GM12878 (cell line): ENCODE measurements around the gene CARD9. TPM values are rescaled to one million over a fixed set of nuclear protein-coding genes. Genes with fewer than 3 reads are reported as not detected.

Experiments
- ATAC-seq: fragments of 200-7000 bp; cut with Tn5 transposase; 3 replicates; pipeline ENCODE4 v1.9.1; 2020; ENCODE audit warnings: mild to moderate bottlenecking, moderate library complexity
- BruUV-seq: library from RNA; stranded (reverse); fragments of 400-500 nt; replicated peaks from 2 replicates; lab custom pipeline; 2021; lab: Mats Ljungman, UMichigan
- CTCF ChIA-PET: fragments of 300-600 bp; sonication (Branson Sonifier 250); formaldehyde crosslinking; extraction: SDS; loops from one replicate; lab custom pipeline; 2021; ENCODE audit warnings: inconsistent platforms; lab: Yijun Ruan, JAX
- POLR2A ChIA-PET: fragments of 350-600 bp; formaldehyde crosslinking; extraction: SDS; loops from one replicate; lab custom pipeline; 2021; ENCODE audit warnings: inconsistent platforms; lab: Charles Lee
- RAD21 ChIA-PET: fragments of 300-600 bp; sonication (Branson Sonifier 250); formaldehyde crosslinking; loops from one replicate; lab custom pipeline; 2023; ENCODE audit warnings: antibody characterized with exemption; ENCODE audit not compliant: unreplicated experiment; lab: Charles Lee
- SMC1A ChIA-PET: fragments of 300-600 bp; sonication (Branson Sonifier 250); formaldehyde crosslinking; loops from one replicate; lab custom pipeline; 2023; ENCODE audit not compliant: unreplicated experiment, uncharacterized antibody; lab: Charles Lee
- DNase-seq: peaks from one replicate; pipeline ENCODE4 v3.0.0-alpha.2; 2011; ENCODE audit warnings: low read depth, low spot score
- FAIRE-seq: peaks from 3 replicates; lab custom pipeline; 2011; peaks lifted over from hg19 to GRCh38; lab: Jason Lieb, UNC
- H2AFZ ChIP-seq: 2 replicates; pipeline ENCODE4 v1.6.0; 2011; ENCODE audit warnings: low read depth, low read length, control low read depth; ENCODE audit not compliant: control insufficient read depth
- H3K27ac ChIP-seq: 2 replicates; pipeline ENCODE4 v1.5.1; 2011; ENCODE audit warnings: control low read depth; ENCODE audit not compliant: control insufficient read depth, insufficient read depth
- H3K27me3 ChIP-seq, 2 experiments: replicated peaks in 1 of 2; 2 replicates each; pipeline versions ENCODE4 v1.6.0 to v1.6.1; 2011; ENCODE audit warnings: low read length in 1 of 2; ENCODE audit not compliant: control insufficient read depth in 2 of 2, insufficient read depth in 2 of 2
- H3K36me3 ChIP-seq, 2 experiments: 2 replicates each; pipeline ENCODE4 v1.5.1; 2011; ENCODE audit warnings: low read length in 1 of 2; ENCODE audit not compliant: control insufficient read depth in 2 of 2, insufficient read depth in 2 of 2
- H3K4me1 ChIP-seq: 2 replicates; pipeline ENCODE4 v1.6.1; 2011; ENCODE audit warnings: mild to moderate bottlenecking, low read length, moderate library complexity, mixed read lengths; ENCODE audit not compliant: control insufficient read depth, insufficient read depth
- H3K4me2 ChIP-seq: 2 replicates; pipeline ENCODE4 v1.6.0; 2011; ENCODE audit warnings: control low read depth; ENCODE audit not compliant: control insufficient read depth, insufficient read depth
- H3K4me3 ChIP-seq: fragments of 200-600 bp; sonication (generic); 2 replicates; pipeline ENCODE4 v1.5.1; 2016
- H3K79me2 ChIP-seq: 2 replicates; pipeline ENCODE4 v1.6.0; 2011; ENCODE audit warnings: low read length; ENCODE audit not compliant: control insufficient read depth, insufficient read depth
- H3K9ac ChIP-seq: 2 replicates; pipeline ENCODE4 v1.8.0; 2011; ENCODE audit warnings: low read length, control low read depth, mixed read lengths; ENCODE audit not compliant: control insufficient read depth, insufficient read depth
- H3K9me3 ChIP-seq: replicated peaks from 3 replicates; pipeline ENCODE4 v1.5.1; 2011; ENCODE audit warnings: mild to moderate bottlenecking, low read length; ENCODE audit not compliant: control insufficient read depth, insufficient read depth
- H4K20me1 ChIP-seq: 2 replicates; pipeline ENCODE4 v1.6.0; 2011; ENCODE audit not compliant: control insufficient read depth, insufficient read depth
- CBX3 ChIP-seq: fragments of 200-600 bp; sonication (generic); IDR thresholded peaks from 2 replicates; pipeline ENCODE4 v1.6.1; 2016; ENCODE audit warnings: low read depth, borderline replicate concordance
- CEBPB ChIP-seq, 2 experiments: fragments of 150-350 bp in 1 of 2; IDR thresholded peaks; 2 replicates each; pipeline ENCODE4 v1.6.1; 2012 to 2014; ENCODE audit warnings: low read depth in 2 of 2, low read length in 2 of 2, borderline replicate concordance in 1 of 2, inconsistent platforms in 1 of 2
- EGR1 ChIP-seq, 2 experiments: IDR thresholded peaks; 1 replicate in 1 of 2; 2 replicates in 1 of 2; pipeline ENCODE4 v1.6.1; 2011 to 2012; ENCODE audit warnings: low read depth in 2 of 2, low read length in 2 of 2, borderline replicate concordance in 1 of 2, mild to moderate bottlenecking in 1 of 2, moderate library complexity in 1 of 2
- NR2F1 ChIP-seq: fragments of 450-650 bp; conservative IDR thresholded peaks from 2 replicates; pipeline ENCODE4 v1.6.1; 2017; ENCODE audit warnings: mild to moderate bottlenecking
- PAX5 ChIP-seq: IDR thresholded peaks from 2 replicates; pipeline ENCODE4 v1.6.1; 2011; ENCODE audit warnings: low read depth, low read length, borderline replicate concordance
- RAD21 ChIP-seq: IDR thresholded peaks from 2 replicates; pipeline ENCODE4 v1.6.1; 2011; ENCODE audit warnings: mild to moderate bottlenecking, low read depth, low read length, moderate library complexity; ENCODE audit not compliant: insufficient read depth
- RB1 ChIP-seq: fragments of 450-650 bp; formaldehyde crosslinking; IDR thresholded peaks from 2 replicates; pipeline ENCODE4 v1.6.1; 2017; ENCODE audit warnings: mild to moderate bottlenecking, borderline replicate concordance
- RCOR1 ChIP-seq: conservative IDR thresholded peaks from 2 replicates; pipeline ENCODE4 v1.6.1; 2012; ENCODE audit warnings: low read depth, low read length, improper control_type of control experiment
- SIN3A ChIP-seq: IDR thresholded peaks from 2 replicates; pipeline ENCODE4 v1.6.1; 2012; ENCODE audit warnings: low read depth, low read length, improper control_type of control experiment
- SMAD5 ChIP-seq: IDR thresholded peaks from 2 replicates; pipeline ENCODE4 v1.6.1; 2016; ENCODE audit warnings: antibody characterized with exemption, low read depth
- SREBF1 ChIP-seq: IDR thresholded peaks from 2 replicates; pipeline ENCODE4 v1.6.1; 2012; ENCODE audit warnings: mild to moderate bottlenecking, low read length
- WRNIP1 ChIP-seq: IDR thresholded peaks from 2 replicates; pipeline ENCODE4 v1.6.1; 2011; ENCODE audit warnings: low read depth, low read length, improper control_type of control experiment, borderline replicate concordance
- ZNF622 ChIP-seq: fragments of 450-650 bp; IDR thresholded peaks from 2 replicates; pipeline ENCODE4 v1.6.1; 2017; ENCODE audit warnings: mild to moderate bottlenecking, inconsistent platforms
- WGBS: methylation state at CpG from one replicate; pipeline ENCODE4 v1.1.6; 2016; ENCODE audit warnings: low lambda C conversion rate; ENCODE audit not compliant: insufficient replicate concordance, insufficient coverage; ENCODE audit errors: missing lambda C conversion rate; 5-methylcytosine and 5-hydroxymethylcytosine counted together
- in situ Hi-C: fragments of 300-500 bp; cut with MboI; formaldehyde crosslinking; loops from 9 replicates; pipeline ENCODE4 v1.14.3; 2018; ENCODE audit warnings: mixed read lengths
- intact Hi-C: fragments of 100-400 bp; cut with micrococcal nuclease; formaldehyde crosslinking; loops from one replicate; pipeline ENCODE4 v1.14.2; 2022; ENCODE audit not compliant: unreplicated experiment
- polyA plus RNA-seq, 11 experiments: library from polyadenylated mRNA; depleted of rRNA in 4 of 11; unstranded in 6 of 11; stranded (reverse) in 5 of 11; fragments of >200 nt; fragmentation: Nextera tagmentation in 4 of 11; fragmentation: Illumina TruSeq in 1 of 11; extraction: Ambion mirVana in 4 of 11; extraction: Trizol in 1 of 11; gene quantifications; 1 replicate in 1 of 11; 2 replicates in 10 of 11; pipeline versions ENCODE4 v1.2.1 to v1.2.3, GENCODE V29; 2011 to 2016; ENCODE audit warnings: inconsistent platforms in 2 of 11, missing spikeins in 2 of 11, low read depth in 1 of 11
- total RNA-seq, 4 experiments: library from RNA; depleted of rRNA in 3 of 4; stranded (reverse); fragments of >200 nt in 3 of 4; fragmentation: Illumina TruSeq in 1 of 4; extraction: Trizol in 1 of 4; gene quantifications; 2 replicates each; pipeline versions ENCODE4 v1.2.1 to v1.2.3, GENCODE V29; 2013 to 2021
- TF ChIP-seq, protein P1 (sequence below): fragments of 450-650 bp; conservative IDR thresholded peaks from 2 replicates; pipeline ENCODE4 v1.6.1; 2017; ENCODE audit warnings: mild to moderate bottlenecking, moderate library complexity
- TF ChIP-seq, protein P2 (sequence below): fragments of 150-350 bp; IDR thresholded peaks from 2 replicates; pipeline ENCODE4 v1.6.1; 2014; ENCODE audit warnings: mild to moderate bottlenecking, low read depth, low read length
- TF ChIP-seq, protein P3 (sequence below): fragments of 450-650 bp; IDR thresholded peaks from 2 replicates; pipeline ENCODE4 v1.6.1; 2016; ENCODE audit warnings: mild to moderate bottlenecking, moderate library complexity, borderline replicate concordance
- TF ChIP-seq, protein P4 (sequence below): fragments of 450-650 bp; IDR thresholded peaks from 2 replicates; pipeline ENCODE4 v1.6.1; 2016; ENCODE audit warnings: mild to moderate bottlenecking

The CARD9 gene
- total and polyA plus RNA-seq, 10 of the 15 experiments (the other 5 are each of a cell fraction or from before 2014, with no cell fraction given) = 0.11 to 4.9 (median 1.8) TPM; not detected in 1

DNA sequence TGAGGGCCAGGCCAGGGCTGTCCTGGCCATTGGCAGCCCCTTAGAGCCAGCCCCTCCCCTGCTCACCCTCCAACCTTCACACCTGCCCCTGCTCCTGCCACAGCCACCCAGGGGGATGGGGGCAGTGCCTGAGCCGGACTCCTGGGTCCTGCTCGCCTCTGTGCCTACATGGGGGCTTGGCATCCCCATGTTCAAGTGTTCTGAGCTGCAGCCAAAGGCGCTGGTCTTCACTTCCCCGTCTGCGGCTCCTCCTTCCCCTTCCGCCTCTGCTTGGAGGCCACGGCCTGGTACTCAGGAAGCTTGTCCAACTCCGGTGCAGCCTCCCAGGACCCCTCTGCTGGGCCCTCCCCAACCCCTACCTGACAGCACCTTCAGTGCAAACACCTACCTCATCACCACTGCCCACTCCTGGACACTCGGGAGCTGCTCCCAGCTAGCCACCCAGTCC lies 7.7 kb downstream of the CARD9 start:
- POLR2A ChIA-PET = no interaction called here
- no peak overlapping the region for H3K4me2 ChIP-seq

More for the DNA sequence above, 7.7 kb downstream of the CARD9 start:
- ATAC-seq = no peak
- H3K9ac ChIP-seq = no peak overlapping the region
- no peak for FAIRE-seq
- H3K4me1 ChIP-seq = peaks cover 10% of the 10 kb centered on the region
- H2AFZ ChIP-seq = no peak overlapping the region
- CTCF ChIA-PET = no interaction called here
- no peaks in the 10 kb centered on the region for H3K79me2 ChIP-seq
- no peak overlapping the region for H3K27ac ChIP-seq
- SMC1A ChIA-PET = no interaction called here
- no TSS peak for BruUV-seq
- RAD21 ChIA-PET = no interaction called here
- H3K9me3 ChIP-seq = no peaks in the 10 kb centered on the region; the same call in 2 of the 3 replicates
- intact Hi-C loops (no loop called here), in situ Hi-C loops (no loop called here)
- TF ChIP-seq, protein P1, sequence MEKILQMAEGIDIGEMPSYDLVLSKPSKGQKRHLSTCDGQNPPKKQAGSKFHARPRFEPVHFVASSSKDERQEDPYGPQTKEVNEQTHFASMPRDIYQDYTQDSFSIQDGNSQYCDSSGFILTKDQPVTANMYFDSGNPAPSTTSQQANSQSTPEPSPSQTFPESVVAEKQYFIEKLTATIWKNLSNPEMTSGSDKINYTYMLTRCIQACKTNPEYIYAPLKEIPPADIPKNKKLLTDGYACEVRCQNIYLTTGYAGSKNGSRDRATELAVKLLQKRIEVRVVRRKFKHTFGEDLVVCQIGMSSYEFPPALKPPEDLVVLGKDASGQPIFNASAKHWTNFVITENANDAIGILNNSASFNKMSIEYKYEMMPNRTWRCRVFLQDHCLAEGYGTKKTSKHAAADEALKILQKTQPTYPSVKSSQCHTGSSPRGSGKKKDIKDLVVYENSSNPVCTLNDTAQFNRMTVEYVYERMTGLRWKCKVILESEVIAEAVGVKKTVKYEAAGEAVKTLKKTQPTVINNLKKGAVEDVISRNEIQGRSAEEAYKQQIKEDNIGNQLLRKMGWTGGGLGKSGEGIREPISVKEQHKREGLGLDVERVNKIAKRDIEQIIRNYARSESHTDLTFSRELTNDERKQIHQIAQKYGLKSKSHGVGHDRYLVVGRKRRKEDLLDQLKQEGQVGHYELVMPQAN = no peak
- TF ChIP-seq, protein P2, sequence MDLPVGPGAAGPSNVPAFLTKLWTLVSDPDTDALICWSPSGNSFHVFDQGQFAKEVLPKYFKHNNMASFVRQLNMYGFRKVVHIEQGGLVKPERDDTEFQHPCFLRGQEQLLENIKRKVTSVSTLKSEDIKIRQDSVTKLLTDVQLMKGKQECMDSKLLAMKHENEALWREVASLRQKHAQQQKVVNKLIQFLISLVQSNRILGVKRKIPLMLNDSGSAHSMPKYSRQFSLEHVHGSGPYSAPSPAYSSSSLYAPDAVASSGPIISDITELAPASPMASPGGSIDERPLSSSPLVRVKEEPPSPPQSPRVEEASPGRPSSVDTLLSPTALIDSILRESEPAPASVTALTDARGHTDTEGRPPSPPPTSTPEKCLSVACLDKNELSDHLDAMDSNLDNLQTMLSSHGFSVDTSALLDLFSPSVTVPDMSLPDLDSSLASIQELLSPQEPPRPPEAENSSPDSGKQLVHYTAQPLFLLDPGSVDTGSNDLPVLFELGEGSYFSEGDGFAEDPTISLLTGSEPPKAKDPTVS = no peak
- TF ChIP-seq CBX3 (no peak), CEBPB (IDR thresholded peaks at IDR 0.05; ENCODE audit: borderline replicate concordance in 1 of 2, low read depth in 2 of 2, low read length in 2 of 2) (no peak), EGR1 (IDR thresholded peaks at IDR 0.05; ENCODE audit: borderline replicate concordance in 1 of 2, low read depth in 2 of 2, low read length in 2 of 2) (no peak), RB1 (no peak), SREBF1 (no peak), SMAD5 (no peak), PAX5 (no peak), ZNF622 (no peak), NR2F1 (no peak), RCOR1 (no peak), RAD21 (no peak), WRNIP1 (no peak), SIN3A (no peak)
- TF ChIP-seq, protein P3, sequence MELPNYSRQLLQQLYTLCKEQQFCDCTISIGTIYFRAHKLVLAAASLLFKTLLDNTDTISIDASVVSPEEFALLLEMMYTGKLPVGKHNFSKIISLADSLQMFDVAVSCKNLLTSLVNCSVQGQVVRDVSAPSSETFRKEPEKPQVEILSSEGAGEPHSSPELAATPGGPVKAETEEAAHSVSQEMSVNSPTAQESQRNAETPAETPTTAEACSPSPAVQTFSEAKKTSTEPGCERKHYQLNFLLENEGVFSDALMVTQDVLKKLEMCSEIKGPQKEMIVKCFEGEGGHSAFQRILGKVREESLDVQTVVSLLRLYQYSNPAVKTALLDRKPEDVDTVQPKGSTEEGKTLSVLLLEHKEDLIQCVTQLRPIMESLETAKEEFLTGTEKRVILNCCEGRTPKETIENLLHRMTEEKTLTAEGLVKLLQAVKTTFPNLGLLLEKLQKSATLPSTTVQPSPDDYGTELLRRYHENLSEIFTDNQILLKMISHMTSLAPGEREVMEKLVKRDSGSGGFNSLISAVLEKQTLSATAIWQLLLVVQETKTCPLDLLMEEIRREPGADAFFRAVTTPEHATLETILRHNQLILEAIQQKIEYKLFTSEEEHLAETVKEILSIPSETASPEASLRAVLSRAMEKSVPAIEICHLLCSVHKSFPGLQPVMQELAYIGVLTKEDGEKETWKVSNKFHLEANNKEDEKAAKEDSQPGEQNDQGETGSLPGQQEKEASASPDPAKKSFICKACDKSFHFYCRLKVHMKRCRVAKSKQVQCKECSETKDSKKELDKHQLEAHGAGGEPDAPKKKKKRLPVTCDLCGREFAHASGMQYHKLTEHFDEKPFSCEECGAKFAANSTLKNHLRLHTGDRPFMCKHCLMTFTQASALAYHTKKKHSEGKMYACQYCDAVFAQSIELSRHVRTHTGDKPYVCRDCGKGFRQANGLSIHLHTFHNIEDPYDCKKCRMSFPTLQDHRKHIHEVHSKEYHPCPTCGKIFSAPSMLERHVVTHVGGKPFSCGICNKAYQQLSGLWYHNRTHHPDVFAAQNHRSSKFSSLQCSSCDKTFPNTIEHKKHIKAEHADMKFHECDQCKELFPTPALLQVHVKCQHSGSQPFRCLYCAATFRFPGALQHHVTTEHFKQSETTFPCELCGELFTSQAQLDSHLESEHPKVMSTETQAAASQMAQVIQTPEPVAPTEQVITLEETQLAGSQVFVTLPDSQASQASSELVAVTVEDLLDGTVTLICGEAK = no peak
- TF ChIP-seq, protein P4, sequence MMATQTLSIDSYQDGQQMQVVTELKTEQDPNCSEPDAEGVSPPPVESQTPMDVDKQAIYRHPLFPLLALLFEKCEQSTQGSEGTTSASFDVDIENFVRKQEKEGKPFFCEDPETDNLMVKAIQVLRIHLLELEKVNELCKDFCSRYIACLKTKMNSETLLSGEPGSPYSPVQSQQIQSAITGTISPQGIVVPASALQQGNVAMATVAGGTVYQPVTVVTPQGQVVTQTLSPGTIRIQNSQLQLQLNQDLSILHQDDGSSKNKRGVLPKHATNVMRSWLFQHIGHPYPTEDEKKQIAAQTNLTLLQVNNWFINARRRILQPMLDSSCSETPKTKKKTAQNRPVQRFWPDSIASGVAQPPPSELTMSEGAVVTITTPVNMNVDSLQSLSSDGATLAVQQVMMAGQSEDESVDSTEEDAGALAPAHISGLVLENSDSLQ = no peak
- DNase-seq = no peak
- 16% methylated on average over 8 of the region's 9 CpGs for WGBS
- peaks cover 0 to 1% of the 10 kb centered on the region in 2 experiments; a peak in 2 of 4 replicates for H3K36me3 ChIP-seq
- H3K27me3 ChIP-seq = no peaks in the 10 kb centered on the region
- H4K20me1 ChIP-seq = no peaks in the 10 kb centered on the region
- no peak overlapping the region for H3K4me3 ChIP-seq
